NCI-H1105 (cell line): Measurements from ENCODE around the gene C11orf91.
"Not testable (repeated sequence)": the region's sequence is repeated elsewhere in the genome, so short reads cannot be mapped to it uniquely, and the experiment has no call there.

ENCODE experiments used
- DNase-seq: peaks from one replicate; lab custom pipeline; 2025; lab: John Stamatoyannopoulos, UW

The C11orf91 gene

GRCh38 chr11:33700502-33701271, at the start of gene C11orf91:
Gene C11orf91 (minus strand): TSS chr11:33700826. CDS start chr11:33700740, 86 bp downstream.
- DNase-seq, result peak; percentile 96

GRCh38 chr11:33747979-33748378, 47.4 kb upstream of the C11orf91 start:
- peak; percentile 6 for DNase-seq

- DNase-seq, result no peak
These were observed 42.7 kb upstream of the C11orf91 start for GRCh38 chr11:33743291-33743690.

GRCh38 chr11:33742249-33742851, 41.7 kb upstream of the C11orf91 start:
- no peak for DNase-seq

GRCh38 chr11:33741806-33742205, 41.2 kb upstream of the C11orf91 start:
- DNase-seq, result no peak

GRCh38 chr11:33737362-33737821, 36.8 kb upstream of the C11orf91 start:
- no peak for DNase-seq

- peak; percentile 97 for DNase-seq
These were observed 35.7 kb upstream of the C11orf91 start, which contains the start of gene CD59 for GRCh38 chr11:33736148-33736812. Gene CD59 (minus strand): TSS chr11:33736423. CDS start chr11:33722445, 13,978 bp downstream.

GRCh38 chr11:33735271-33736147, 34.9 kb upstream of the C11orf91 start:
- DNase-seq, result peak; percentile 35

- DNase-seq, result peak; percentile 38
These were observed 34.0 kb upstream of the C11orf91 start for GRCh38 chr11:33734441-33735270.

GRCh38 chr11:33733980-33734379, 33.4 kb upstream of the C11orf91 start:
- no peak for DNase-seq

GRCh38 chr11:33731723-33732531, 31.3 kb upstream of the C11orf91 start:
- no peak for DNase-seq

GRCh38 chr11:33730716-33731115, 30.1 kb upstream of the C11orf91 start:
- no peak for DNase-seq

GRCh38 chr11:33729072-33729664, 28.5 kb upstream of the C11orf91 start:
- DNase-seq, result not testable (repeated sequence)

GRCh38 chr11:33727539-33727938, 26.9 kb upstream of the C11orf91 start:
- not testable (repeated sequence) for DNase-seq

- DNase-seq, result no peak
These were observed 24.9 kb upstream of the C11orf91 start for GRCh38 chr11:33725496-33725895.

- no peak for DNase-seq
These were observed 24.0 kb upstream of the C11orf91 start for GRCh38 chr11:33724644-33725035.

GRCh38 chr11:33723238-33723881, 22.7 kb upstream of the C11orf91 start:
- DNase-seq, result no peak

- DNase-seq, result no peak
These were observed 22.1 kb upstream of the C11orf91 start for GRCh38 chr11:33722590-33723234.

- DNase-seq, result no peak
These were observed 21.4 kb upstream of the C11orf91 start for GRCh38 chr11:33721984-33722383.
